Measurements from ENCODE around the gene PIH1D1. TPM values are rescaled to one million over a fixed set of nuclear protein-coding genes. Genes with fewer than 3 reads are reported as not detected.

The PIH1D1 gene
- total RNA-seq, 1 experiment from 2014 or later = 166 TPM

- H3K36me3 Mint-ChIP-seq (ENCODE audit: insufficient read depth in 1 of 3, low read depth in 3 of 3) = peaks cover 0 to 6% (median 2%) of the 10 kb centered on the region in 3 experiments; a peak in 4 of 7 replicates
Observed at GRCh38 chr19:49425922-49426592, 25.6 kb downstream of the PIH1D1 start.

More at GRCh38 chr19:49425922-49426592, 25.6 kb downstream of the PIH1D1 start:
- Histone ChIP-seq H3K14ac (ENCODE audit: insufficient read depth, low read length) (no peak overlapping the region), H2BK120ac (ENCODE audit: low read depth, low read length, poor library complexity, severe bottlenecking) (no peak overlapping the region), H3K79me2 (ENCODE audit: insufficient read depth, low read length) (no peaks in the 10 kb centered on the region), H2BK15ac (ENCODE audit: low read depth, low read length) (no peak overlapping the region), H3K23ac (ENCODE audit: insufficient read length, low read depth, low read length) (no peak overlapping the region), H2BK12ac (ENCODE audit: insufficient read length, low read depth, low read length) (no peak overlapping the region), H2BK20ac (ENCODE audit: low read depth, low read length, poor library complexity, severe bottlenecking) (no peak overlapping the region), H2AK5ac (ENCODE audit: insufficient read length, low read length) (no peak overlapping the region), H3K79me1 (ENCODE audit: insufficient read depth, low read depth, low read length, poor library complexity, severe bottlenecking) (no peaks in the 10 kb centered on the region), H3K4ac (ENCODE audit: low read depth, low read length) (no peak overlapping the region), H3T11ph (ENCODE audit: low read length) (no peak overlapping the region), H3K56ac (ENCODE audit: insufficient read length, low read depth, low read length) (no peak overlapping the region), H3K27ac (ENCODE audit: insufficient read length, low read depth, low read length) (no peak overlapping the region), H3K23me2 (ENCODE audit: insufficient read length, low read depth, low read length, poor library complexity, severe bottlenecking) (peaks cover 22% of the 10 kb centered on the region), H3K4me2 (ENCODE audit: insufficient read depth, insufficient read length, low read length) (peak overlapping the region; percentile 7), H4K5ac (ENCODE audit: insufficient read length, low read depth, low read length) (no peak overlapping the region), H2BK5ac (ENCODE audit: insufficient read length, low read length) (no peak overlapping the region), H3K27me3 (ENCODE audit: insufficient read depth, low read length) (peaks cover 32% of the 10 kb centered on the region; the same call in 1 of the 2 replicates), H4K8ac (replicated peaks; ENCODE audit: insufficient read length, low read depth, low read length) (no peak overlapping the region), H4K20me1 (ENCODE audit: control insufficient read depth, insufficient read depth, insufficient read length) (no peaks in the 10 kb centered on the region), H3K9ac (ENCODE audit: extremely low read depth, insufficient read length, low read length) (no peak overlapping the region), H3K4me1 (ENCODE audit: insufficient read depth, low read length) (peaks cover 2% of the 10 kb centered on the region), H3K18ac (ENCODE audit: insufficient read length, low read depth, low read length) (no peak overlapping the region), H3K9me3 (ENCODE audit: control insufficient read depth, low read depth, low read length) (no peaks in the 10 kb centered on the region), H2AFZ (ENCODE audit: low read length) (no peak overlapping the region), H4K91ac (ENCODE audit: insufficient read length, low read depth, low read length) (no peak overlapping the region)
- TF ChIP-seq CTCF (conservative IDR thresholded peaks at IDR 0.05) = no peak
- peak; percentile 96 for DNase-seq
- Mint-ChIP-seq H3K27ac (peak overlapping the region in 1 of 3 experiments; percentile 87; a peak in 2 of 7 replicates), H3K9me3 (peaks cover 0 to 9% of the 10 kb centered on the region in 2 experiments; a peak in 2 of 5 replicates), H3K4me3 (peak overlapping the region; percentile 54 to 75), H3K27me3 (ENCODE audit: low read depth) (peaks cover 86% of the 10 kb centered on the region), H3K4me1 (peaks cover 57 to 77% of the 10 kb centered on the region in 2 experiments)
- no CpG with 5 or more reads among the region's 30 CpGs for WGBS (ENCODE audit: extremely low coverage, insufficient read length, low lambda C conversion rate)

Measured in H9 (cell line).